ENCODE measurements around the gene ZBTB32.

GRCh38 chr19:35725216-35725861, 21.0 kb downstream of the ZBTB32 start:
- TF ChIP-seq CTCF (tag by site-specific recombination; IDR thresholded peaks at IDR 0.05) = no peak
- TF ChIP-seq ZBTB44 (tag by site-specific recombination; IDR thresholded peaks at IDR 0.05) = no peak
- no peak for TF ChIP-seq SETDB1 (IDR thresholded peaks at IDR 0.05; ENCODE audit: insufficient read length, low read length)
- no peak for TF ChIP-seq ZNF623 (tag by site-specific recombination; IDR thresholded peaks at IDR 0.05)
- no peak for TF ChIP-seq ZNF175 (tag by site-specific recombination; IDR thresholded peaks at IDR 0.05)
- TF ChIP-seq HOXC10 (CRISPR knock-in tag; IDR thresholded peaks at IDR 0.05) = no peak
- TF ChIP-seq ZNF510 (tag by site-specific recombination; IDR thresholded peaks at IDR 0.05; ENCODE audit: insufficient replicate concordance) = no peak

All from HEK293 (cell line).